IMR-90 (cell line): ENCODE data around the gene KCNMA1. TPM values are rescaled to one million over a fixed set of nuclear protein-coding genes. Genes with fewer than 3 reads are reported as not detected.

Experiments used
- ATAC-seq: fragments of 200-7000 bp; cut with Tn5 transposase; 2 replicates; pipeline ENCODE4 v1.9.1; 2020; ENCODE audit warnings: low read depth, mild to moderate bottlenecking, moderate library complexity
- BruUV-seq: library from RNA; stranded (reverse); fragments of 400-500 nt; replicated peaks from 2 replicates; lab custom pipeline; 2021; lab: Mats Ljungman, UMichigan
- CTCF ChIA-PET: fragments of 300-600 bp; formaldehyde crosslinking; extraction: SDS; loops from one replicate; lab custom pipeline; 2021; ENCODE audit warnings: antibody characterized with exemption; lab: Yijun Ruan, JAX
- POLR2A ChIA-PET: fragments of 300-600 bp; sonication (Branson Sonifier 250); formaldehyde crosslinking; loops from one replicate; lab custom pipeline; 2022; ENCODE audit warnings: antibody characterized with exemption; ENCODE audit not compliant: unreplicated experiment; lab: Charles Lee
- DNase-seq: peaks from one replicate; pipeline ENCODE4 v3.0.0; 2013
- H2AFZ ChIP-seq: replicated peaks from 2 replicates; pipeline ENCODE3; 2013; ENCODE audit warnings: low read length, mild to moderate bottlenecking; ENCODE audit not compliant: poor library complexity
- H2AK5ac ChIP-seq: 2 replicates; pipeline ENCODE4 v1.6.1; 2013; ENCODE audit warnings: low read depth, low read length, inconsistent platforms
- H2AK9ac ChIP-seq: replicated peaks from 2 replicates; pipeline ENCODE3; 2013; ENCODE audit warnings: mild to moderate bottlenecking, low read depth, low read length, moderate library complexity; ENCODE audit not compliant: poor library complexity
- H2BK120ac ChIP-seq: 2 replicates; pipeline ENCODE4 v1.6.1; 2013; ENCODE audit warnings: low read depth, low read length, inconsistent platforms
- H2BK15ac ChIP-seq: 3 replicates; pipeline ENCODE4 v1.6.1; 2013; ENCODE audit warnings: low read depth, low read length, inconsistent platforms
- H2BK20ac ChIP-seq: 2 replicates; pipeline ENCODE4 v1.6.1; 2013; ENCODE audit warnings: low read depth, mild to moderate bottlenecking, inconsistent platforms, low read length, moderate library complexity
- H2BK5ac ChIP-seq: 2 replicates; pipeline ENCODE4 v1.6.1; 2013; ENCODE audit warnings: mild to moderate bottlenecking, low read depth, low read length, inconsistent platforms; ENCODE audit not compliant: poor library complexity, severe bottlenecking
- H3K14ac ChIP-seq: replicated peaks from 2 replicates; pipeline ENCODE4 v1.6.1; 2013; ENCODE audit warnings: low read depth, low read length, inconsistent platforms
- H3K18ac ChIP-seq: 2 replicates; pipeline ENCODE4 v1.6.1; 2013; ENCODE audit warnings: low read depth, low read length, control low read depth
- H3K23ac ChIP-seq: 2 replicates; pipeline ENCODE4 v1.6.1; 2013; ENCODE audit warnings: low read depth, low read length, inconsistent platforms
- H3K27ac ChIP-seq: 2 replicates; pipeline ENCODE4 v1.5.1; 2013; ENCODE audit warnings: mild to moderate bottlenecking, control low read depth, low read length; ENCODE audit not compliant: insufficient read depth
- H3K27me3 ChIP-seq: 2 replicates; pipeline ENCODE4 v1.6.1; 2013; ENCODE audit warnings: low read length; ENCODE audit not compliant: control insufficient read depth, insufficient read depth
- H3K36me3 ChIP-seq: 2 replicates; pipeline ENCODE4 v1.6.1; 2013; ENCODE audit warnings: low read length, mixed read lengths; ENCODE audit not compliant: control insufficient read depth, insufficient read depth
- H3K4ac ChIP-seq: 2 replicates; pipeline ENCODE4 v1.6.1; 2013; ENCODE audit warnings: low read depth, low read length, inconsistent platforms
- H3K4me1 ChIP-seq: 2 replicates; pipeline ENCODE4 v1.6.1; 2013; ENCODE audit warnings: low read length, mixed read lengths; ENCODE audit not compliant: control insufficient read depth, insufficient read depth
- H3K4me2 ChIP-seq: 2 replicates; pipeline ENCODE4 v1.6.1; 2013; ENCODE audit warnings: low read depth, mild to moderate bottlenecking, control low read depth, low read length, moderate library complexity
- H3K4me3 ChIP-seq: 2 replicates; pipeline ENCODE4 v1.5.1; 2013; ENCODE audit warnings: low read depth, mild to moderate bottlenecking, control low read depth, low read length, moderate library complexity; ENCODE audit not compliant: insufficient read depth
- H3K56ac ChIP-seq: 2 replicates; pipeline ENCODE4 v1.6.1; 2013; ENCODE audit warnings: low read length, inconsistent platforms; ENCODE audit not compliant: insufficient read depth; ENCODE audit errors: extremely low read depth
- H3K79me1 ChIP-seq, 2 experiments: 2 replicates each; pipeline ENCODE4 v1.6.1; 2013; ENCODE audit warnings: low read length in 2 of 2, inconsistent platforms in 1 of 2, low read depth in 1 of 2
- H3K9ac ChIP-seq: 2 replicates; pipeline ENCODE4 v1.6.1; 2013; ENCODE audit warnings: low read depth, low read length, control low read depth
- H3K9me1 ChIP-seq: 2 replicates; pipeline ENCODE4 v1.6.1; 2013; ENCODE audit warnings: low read length, inconsistent platforms; ENCODE audit not compliant: insufficient read depth
- H3K9me3 ChIP-seq: 2 replicates; pipeline ENCODE4 v1.6.1; 2013; ENCODE audit warnings: low read length; ENCODE audit not compliant: control insufficient read depth, insufficient read depth
- H4K20me1 ChIP-seq: 2 replicates; pipeline ENCODE4 v1.6.1; 2013; ENCODE audit warnings: low read length, inconsistent platforms; ENCODE audit not compliant: insufficient read depth
- H4K5ac ChIP-seq: 2 replicates; pipeline ENCODE4 v1.6.1; 2013; ENCODE audit warnings: mild to moderate bottlenecking, low read depth, low read length, control low read depth
- H4K8ac ChIP-seq, 2 experiments: 2 replicates each; pipeline ENCODE4 v1.6.1; 2013; ENCODE audit warnings: low read depth in 2 of 2, low read length in 2 of 2, control low read depth in 1 of 2, inconsistent platforms in 1 of 2
- H4K91ac ChIP-seq: 2 replicates; pipeline ENCODE4 v1.6.1; 2013; ENCODE audit warnings: low read depth, low read length, inconsistent platforms; ENCODE audit not compliant: insufficient read depth
- BHLHE40 ChIP-seq: fragments of 150-350 bp; IDR thresholded peaks from 2 replicates; pipeline ENCODE4 v1.6.1; 2016; ENCODE audit warnings: mild to moderate bottlenecking, low read depth, low read length
- CEBPB ChIP-seq: IDR thresholded peaks from 2 replicates; pipeline ENCODE4 v1.6.1; 2012; ENCODE audit warnings: low read depth, low read length, improper control_type of control experiment
- CHD1 ChIP-seq: IDR thresholded peaks from 2 replicates; pipeline ENCODE4 v1.6.1; 2012; ENCODE audit warnings: low read depth, low read length, improper control_type of control experiment
- ELK1 ChIP-seq: fragments of 150-350 bp; IDR thresholded peaks from 2 replicates; pipeline ENCODE4 v1.6.1; 2016; ENCODE audit warnings: low read depth, mild to moderate bottlenecking, low read length, moderate library complexity, borderline replicate concordance
- FOS ChIP-seq: fragments of 150-350 bp; IDR thresholded peaks from 2 replicates; pipeline ENCODE4 v1.6.1; 2016; ENCODE audit warnings: low read depth, low read length
- MAFK ChIP-seq: IDR thresholded peaks from 2 replicates; pipeline ENCODE4 v1.6.1; 2012; ENCODE audit warnings: low read depth, low read length, improper control_type of control experiment
- MAZ ChIP-seq: IDR thresholded peaks from 2 replicates; pipeline ENCODE4 v1.6.1; 2012; ENCODE audit warnings: low read depth, mild to moderate bottlenecking, low read length, improper control_type of control experiment, moderate library complexity, borderline replicate concordance
- MXI1 ChIP-seq: IDR thresholded peaks from 2 replicates; pipeline ENCODE4 v1.6.1; 2012; ENCODE audit warnings: low read depth, mild to moderate bottlenecking, low read length, moderate library complexity, borderline replicate concordance
- NFE2L2 ChIP-seq: fragments of 150-350 bp; IDR thresholded peaks from 2 replicates; pipeline ENCODE4 v1.6.1; 2016; ENCODE audit warnings: low read depth, mild to moderate bottlenecking, low read length
- WGBS, 2 experiments: methylation state at CpG; one replicate each; pipeline versions ENCODE4 v1.1.5 to v1.1.7; 2013; ENCODE audit warnings: missing lambda C conversion rate in 2 of 2; ENCODE audit not compliant: insufficient read length in 1 of 2; ENCODE audit errors: extremely low coverage in 2 of 2; 5-methylcytosine and 5-hydroxymethylcytosine counted together
- dilution Hi-C: fragments of 300-500 bp; cut with HindIII; formaldehyde crosslinking; loops from one replicate; pipeline ENCODE4 v1.14.3; 2018; ENCODE audit warnings: low sequenced_read_pairs; ENCODE audit not compliant: unreplicated experiment
- in situ Hi-C: fragments of 300-500 bp; cut with MboI; formaldehyde crosslinking; loops from 3 replicates; pipeline ENCODE4 v1.14.3; 2019; ENCODE audit warnings: low sequenced_read_pairs, inconsistent platforms, mixed read lengths
- intact Hi-C: fragments of 100-400 bp; cut with micrococcal nuclease; formaldehyde crosslinking; loops from 2 replicates; pipeline ENCODE4 v1.10.0; 2022
- polyA plus RNA-seq, 3 experiments: library from polyadenylated mRNA; depleted of rRNA; stranded (reverse); fragments of >200 nt; gene quantifications; 2 replicates each; pipeline ENCODE4 v1.2.3, GENCODE V29; 2012; ENCODE audit warnings: low replicate concordance in 1 of 3
- total RNA-seq: library from RNA; depleted of rRNA; stranded (reverse); fragments of >200 nt; gene quantifications from 2 replicates; pipeline ENCODE4 v1.2.3, GENCODE V29; 2012

The KCNMA1 gene
- total and polyA plus RNA-seq, 2 of the 4 experiments (the other 2 are of a cell fraction) = 25.6 to 29.6 TPM

DNA sequence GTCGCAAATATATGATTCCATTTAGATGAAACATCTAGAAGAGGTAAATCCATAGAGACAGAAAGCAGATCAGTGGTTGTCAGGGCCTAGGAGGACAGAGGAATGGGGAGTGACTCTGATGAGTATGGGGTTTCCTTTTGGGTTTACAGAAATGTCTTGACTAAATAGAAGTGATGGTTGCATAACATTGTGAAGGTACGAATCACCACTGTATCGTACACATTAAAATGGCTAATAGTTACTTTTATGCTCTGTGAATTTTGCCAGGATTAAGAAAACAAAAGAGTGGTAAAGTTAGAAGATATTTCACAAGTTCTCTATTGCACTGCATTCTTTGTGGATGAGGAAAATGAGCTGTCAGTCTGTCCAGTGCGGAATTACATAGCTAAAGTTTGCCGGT is 407.4 kb downstream of the KCNMA1 start:
- peak; percentile 75 for ATAC-seq
- no peak overlapping the region for H2AFZ ChIP-seq
- in situ Hi-C loops = no loop called here

More for the DNA sequence above, 407.4 kb downstream of the KCNMA1 start:
- no peaks in the 10 kb centered on the region for H3K79me1 ChIP-seq
- H3K4me3 ChIP-seq = no peak overlapping the region
- WGBS, 2 experiments = no CpG with 5 or more reads among the region's 5 CpGs
- H4K5ac ChIP-seq = no peak overlapping the region
- H3K4me1 ChIP-seq = peaks cover 9% of the 10 kb centered on the region; the same call in 1 of the 2 replicates
- no peaks in the 10 kb centered on the region for H4K20me1 ChIP-seq
- dilution Hi-C loops = no loop called here
- peak overlapping the region; percentile 39; the same call in 1 of the 2 replicates for H3K4ac ChIP-seq
- peak overlapping the region; percentile 52 for H3K23ac ChIP-seq
- H2AK9ac ChIP-seq = no peak overlapping the region
- H3K56ac ChIP-seq = peak overlapping the region; percentile 27; the same call in 1 of the 2 replicates
- H2BK120ac ChIP-seq = peak overlapping the region; percentile 62
- H4K8ac ChIP-seq = peak overlapping the region in 1 of 2 experiments; percentile 74; a peak in 2 of 4 replicates
- intact Hi-C loops = no loop called here
- peak overlapping the region; percentile 69; the same call in 1 of the 2 replicates for H3K14ac ChIP-seq
- H3K9ac ChIP-seq = no peak overlapping the region
- H3K9me3 ChIP-seq = no peaks in the 10 kb centered on the region
- 0 out of 3 replicates have a peak overlapping the region, but pooled peaks have one; percentile 12 for H2BK15ac ChIP-seq
- H3K18ac ChIP-seq = peak overlapping the region; percentile 44; the same call in 1 of the 2 replicates
- BruUV-seq = no TSS peak
- H2BK20ac ChIP-seq = peak overlapping the region; percentile 57; the same call in 1 of the 2 replicates
- H2BK5ac ChIP-seq = peak overlapping the region; percentile 92
- H3K4me2 ChIP-seq = peak overlapping the region; percentile 34; the same call in 1 of the 2 replicates
- CTCF ChIA-PET = interaction anchor here (1.6 kb wide), 1 partner anchor 57 kb away, joined by 4 read pairs; no protein-coding TSS in a partner anchor
- no peaks in the 10 kb centered on the region for H3K27me3 ChIP-seq
- peaks cover 8% of the 10 kb centered on the region for H3K9me1 ChIP-seq
- H4K91ac ChIP-seq = 0 out of 2 replicates have a peak overlapping the region, but pooled peaks have one; percentile 10
- DNase-seq = peak; percentile 75
- TF ChIP-seq FOS (no peak), MAFK (no peak), MAZ (no peak), ELK1 (no peak), CHD1 (no peak), MXI1 (no peak), NFE2L2 (no peak), CEBPB (no peak; the same call in none of the 2 replicates), BHLHE40 (no peak)
- no peaks in the 10 kb centered on the region for H3K36me3 ChIP-seq
- no peak overlapping the region for H3K27ac ChIP-seq
- peak overlapping the region; percentile 18; the same call in 1 of the 2 replicates for H2AK5ac ChIP-seq
- POLR2A ChIA-PET = no interaction called here
